ENCODE measurements around the gene SORBS2. TPM values are rescaled to one million over a fixed set of nuclear protein-coding genes. Genes with fewer than 3 reads are reported as not detected.

Gene SORBS2
- total and polyA plus RNA-seq, 2 donors (not counting 1 experiment from before 2014, with no cell fraction given): 0.25 to 0.89 TPM

- Mint-ChIP-seq H3K9me3 (ENCODE audit: insufficient read depth) (no peaks in the 10 kb centered on the region), H3K4me1 (no peaks in the 10 kb centered on the region), H3K27me3 (peaks cover 30% of the 10 kb centered on the region), H3K4me3 (no peak overlapping the region), H3K27ac (no peak overlapping the region)
- Histone ChIP-seq H3K27ac (ENCODE audit: low read length in 2 of 2) (no peak overlapping the region), H4K20me1 (ENCODE audit: control insufficient read depth, insufficient read depth, low read length, poor library complexity, severe bottlenecking) (no peaks in the 10 kb centered on the region), H3K9me3 (ENCODE audit: control extremely low read depth in 1 of 3, control insufficient read depth in 2 of 3, insufficient read depth in 1 of 3, low read length in 2 of 3) (no peaks in the 10 kb centered on the region), H3K9ac (ENCODE audit: low read length) (no peak overlapping the region), H2AFZ (ENCODE audit: insufficient read depth, low read depth, low read length, poor library complexity, severe bottlenecking) (no peak overlapping the region), H3K36me3 (replicated peaks in 1 of 2; ENCODE audit: control extremely low read depth in 1 of 2, control insufficient read depth in 1 of 2, extremely low read depth in 1 of 2, insufficient read depth in 2 of 2, low read length in 1 of 2) (no peaks in the 10 kb centered on the region), H3K79me2 (ENCODE audit: control insufficient read depth, insufficient read depth, low read length) (no peaks in the 10 kb centered on the region), H3K4me1 (ENCODE audit: control insufficient read depth in 2 of 2, insufficient read depth in 2 of 2, low read length in 2 of 2) (no peaks in the 10 kb centered on the region), H3K4me2 (replicated peaks; ENCODE audit: low read depth, low read length, poor library complexity, severe bottlenecking) (no peak overlapping the region), H3K4me3 (ENCODE audit: control extremely low read depth in 1 of 5, extremely low read depth in 1 of 5, insufficient read depth in 1 of 5, low read depth in 2 of 5, low read length in 4 of 5) (no peak overlapping the region), H3K27me3 (replicated peaks in 1 of 4; ENCODE audit: control extremely low read depth in 1 of 4, control insufficient read depth in 3 of 4, insufficient read depth in 4 of 4, low read length in 3 of 4) (peaks cover 0 to 2% (median 0%) of the 10 kb centered on the region in 4 experiments)
- ChIA-PET POLR2A (no interaction called here), CTCF (no interaction called here)
- TF ChIP-seq CTCF (IDR thresholded peaks at IDR 0.05) (no peak), EZH2 (IDR thresholded peaks at IDR 0.05; ENCODE audit: borderline replicate concordance, insufficient read depth, low read depth, low read length, poor library complexity, severe bottlenecking) (no peak)
- WGBS (ENCODE audit: insufficient coverage): 93% methylated on average over 4 of the region's 5 CpGs
- intact Hi-C loops (cut with micrococcal nuclease): no loop called here
- ATAC-seq (ENCODE audit: low read depth) (no peak), DNase-seq (no peak)
Observed at GRCh38 chr4:185749858-185750257, 62.1 kb downstream of the SORBS2 start.

GRCh38 chr4:185748901-185749390, 63.0 kb downstream of the SORBS2 start:
- Histone ChIP-seq H3K36me3 (replicated peaks in 1 of 2; ENCODE audit: control extremely low read depth in 1 of 2, control insufficient read depth in 1 of 2, extremely low read depth in 1 of 2, insufficient read depth in 2 of 2, low read length in 1 of 2) (no peaks in the 10 kb centered on the region), H3K79me2 (ENCODE audit: control insufficient read depth, insufficient read depth, low read length) (no peaks in the 10 kb centered on the region), H3K4me2 (replicated peaks; ENCODE audit: low read depth, low read length, poor library complexity, severe bottlenecking) (no peak overlapping the region), H3K9ac (ENCODE audit: low read length) (no peak overlapping the region), H3K4me3 (ENCODE audit: control extremely low read depth in 1 of 5, extremely low read depth in 1 of 5, insufficient read depth in 1 of 5, low read depth in 2 of 5, low read length in 4 of 5) (no peak overlapping the region), H3K4me1 (ENCODE audit: control insufficient read depth in 2 of 2, insufficient read depth in 2 of 2, low read length in 2 of 2) (no peaks in the 10 kb centered on the region), H2AFZ (ENCODE audit: insufficient read depth, low read depth, low read length, poor library complexity, severe bottlenecking) (no peak overlapping the region), H3K9me3 (ENCODE audit: control extremely low read depth in 1 of 3, control insufficient read depth in 2 of 3, insufficient read depth in 1 of 3, low read length in 2 of 3) (no peaks in the 10 kb centered on the region), H4K20me1 (ENCODE audit: control insufficient read depth, insufficient read depth, low read length, poor library complexity, severe bottlenecking) (no peaks in the 10 kb centered on the region), H3K27me3 (replicated peaks in 1 of 4; ENCODE audit: control extremely low read depth in 1 of 4, control insufficient read depth in 3 of 4, insufficient read depth in 4 of 4, low read length in 3 of 4) (peaks cover 0 to 2% (median 0%) of the 10 kb centered on the region in 4 experiments), H3K27ac (ENCODE audit: low read length in 2 of 2) (no peak overlapping the region)
- Mint-ChIP-seq H3K27ac (no peak overlapping the region), H3K4me3 (no peak overlapping the region), H3K9me3 (ENCODE audit: insufficient read depth) (no peaks in the 10 kb centered on the region), H3K4me1 (no peaks in the 10 kb centered on the region), H3K27me3 (peaks cover 30% of the 10 kb centered on the region)
- intact Hi-C loops (cut with micrococcal nuclease): no loop called here
- ChIA-PET POLR2A (no interaction called here), CTCF (no interaction called here)
- DNase-seq: no peak
- TF ChIP-seq EZH2 (IDR thresholded peaks at IDR 0.05; ENCODE audit: borderline replicate concordance, insufficient read depth, low read depth, low read length, poor library complexity, severe bottlenecking) (no peak), CTCF (IDR thresholded peaks at IDR 0.05) (no peak)
- ATAC-seq (ENCODE audit: low read depth): no peak
- 83% methylated on average over 3 of the region's 3 CpGs for WGBS (ENCODE audit: insufficient coverage)
